Measurements from ENCODE around the gene MNAT1. TPM values are rescaled to one million over a fixed set of nuclear protein-coding genes. Genes with fewer than 3 reads are reported as not detected.

Gene MNAT1
- 10 to 100 TPM; 41.6 to 44.1 TPM for total RNA-seq

GRCh38 chr14:60734465-60735242 lies at the start of gene MNAT1:
Gene MNAT1, plus strand, starts transcription at chr14:60734761. Its CDS starts 102 bp downstream, at chr14:60734863.
- intact Hi-C loops (cut with micrococcal nuclease): no loop called here
- H3K4me1 Mint-ChIP-seq (ENCODE audit: low read depth): peaks cover 19% of the 10 kb centered on the region
- POLR2A ChIA-PET: no interaction called here
- peaks cover 12% of the 10 kb centered on the region for H3K27me3 Mint-ChIP-seq
- CTCF ChIA-PET: no interaction called here
- TF ChIP-seq, protein P1, sequence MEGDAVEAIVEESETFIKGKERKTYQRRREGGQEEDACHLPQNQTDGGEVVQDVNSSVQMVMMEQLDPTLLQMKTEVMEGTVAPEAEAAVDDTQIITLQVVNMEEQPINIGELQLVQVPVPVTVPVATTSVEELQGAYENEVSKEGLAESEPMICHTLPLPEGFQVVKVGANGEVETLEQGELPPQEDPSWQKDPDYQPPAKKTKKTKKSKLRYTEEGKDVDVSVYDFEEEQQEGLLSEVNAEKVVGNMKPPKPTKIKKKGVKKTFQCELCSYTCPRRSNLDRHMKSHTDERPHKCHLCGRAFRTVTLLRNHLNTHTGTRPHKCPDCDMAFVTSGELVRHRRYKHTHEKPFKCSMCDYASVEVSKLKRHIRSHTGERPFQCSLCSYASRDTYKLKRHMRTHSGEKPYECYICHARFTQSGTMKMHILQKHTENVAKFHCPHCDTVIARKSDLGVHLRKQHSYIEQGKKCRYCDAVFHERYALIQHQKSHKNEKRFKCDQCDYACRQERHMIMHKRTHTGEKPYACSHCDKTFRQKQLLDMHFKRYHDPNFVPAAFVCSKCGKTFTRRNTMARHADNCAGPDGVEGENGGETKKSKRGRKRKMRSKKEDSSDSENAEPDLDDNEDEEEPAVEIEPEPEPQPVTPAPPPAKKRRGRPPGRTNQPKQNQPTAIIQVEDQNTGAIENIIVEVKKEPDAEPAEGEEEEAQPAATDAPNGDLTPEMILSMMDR (IDR thresholded peaks at IDR 0.05): no peak
- ATAC-seq: peak; percentile 98
- H3K27ac Mint-ChIP-seq: peak within 1 kb of the TSS; percentile 89
- no peaks in the 10 kb centered on the region for H3K9me3 Mint-ChIP-seq
- peak; percentile 84 for DNase-seq
- peak within 1 kb of the TSS; percentile 93 for H3K4me3 Mint-ChIP-seq
- peaks cover 5% of the 10 kb centered on the region for H3K36me3 Mint-ChIP-seq (ENCODE audit: low read depth)

DNA sequence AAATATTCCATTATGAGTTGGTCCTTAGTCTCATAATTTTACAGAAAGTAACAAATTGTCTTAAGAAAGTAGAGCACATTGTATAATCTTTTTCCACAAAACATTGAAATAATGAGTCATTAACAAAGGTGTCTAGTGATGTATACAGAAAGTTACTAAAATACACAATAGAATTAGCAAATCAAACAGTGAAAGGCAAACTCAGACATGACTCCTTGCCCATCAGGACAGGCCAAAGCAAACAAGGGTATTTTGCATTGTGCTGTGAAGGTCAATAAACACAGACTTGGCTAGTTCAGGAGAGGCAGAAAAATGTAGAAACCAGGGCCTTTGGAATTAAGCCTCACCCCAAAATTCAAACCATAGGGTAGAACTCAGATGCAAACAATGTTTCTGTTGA lies 47.7 kb upstream of the MNAT1 start:
- Mint-ChIP-seq H3K27ac (no peak overlapping the region), H3K27me3 (peaks cover 15% of the 10 kb centered on the region), H3K36me3 (ENCODE audit: low read depth) (no peaks in the 10 kb centered on the region), H3K9me3 (no peaks in the 10 kb centered on the region), H3K4me3 (no peak overlapping the region), H3K4me1 (ENCODE audit: low read depth) (no peaks in the 10 kb centered on the region)
- DNase-seq (no peak), ATAC-seq (no peak)
- ChIA-PET CTCF (interaction anchor here (0.6 kb wide), 1 partner anchor 14 kb away, joined by 3 read pairs; no protein-coding TSS in a partner anchor), POLR2A (no interaction called here)
- intact Hi-C loops (cut with micrococcal nuclease): no loop called here
- TF ChIP-seq, protein P1 (IDR thresholded peaks at IDR 0.05): no peak

GRCh38 chr14:60691383-60692113 lies 43.0 kb upstream of the MNAT1 start:
- CTCF ChIA-PET: interaction anchor here (0.9 kb wide), 1 partner anchor 11 kb away, joined by 3 read pairs; no protein-coding TSS in a partner anchor
- H3K4me1 Mint-ChIP-seq (ENCODE audit: low read depth): no peaks in the 10 kb centered on the region
- no peak for DNase-seq
- no peak overlapping the region for H3K27ac Mint-ChIP-seq
- no peaks in the 10 kb centered on the region for H3K9me3 Mint-ChIP-seq
- intact Hi-C loops (cut with micrococcal nuclease): no loop called here
- POLR2A ChIA-PET: interaction anchor here (0.6 kb wide), 1 partner anchor 19 kb away, joined by 4 read pairs; no protein-coding TSS in a partner anchor
- H3K4me3 Mint-ChIP-seq: no peak overlapping the region
- TF ChIP-seq, protein P1 (IDR thresholded peaks at IDR 0.05): no peak
- no peak for ATAC-seq
- H3K36me3 Mint-ChIP-seq (ENCODE audit: low read depth): no peaks in the 10 kb centered on the region
- H3K27me3 Mint-ChIP-seq: peaks cover 9% of the 10 kb centered on the region

DNA sequence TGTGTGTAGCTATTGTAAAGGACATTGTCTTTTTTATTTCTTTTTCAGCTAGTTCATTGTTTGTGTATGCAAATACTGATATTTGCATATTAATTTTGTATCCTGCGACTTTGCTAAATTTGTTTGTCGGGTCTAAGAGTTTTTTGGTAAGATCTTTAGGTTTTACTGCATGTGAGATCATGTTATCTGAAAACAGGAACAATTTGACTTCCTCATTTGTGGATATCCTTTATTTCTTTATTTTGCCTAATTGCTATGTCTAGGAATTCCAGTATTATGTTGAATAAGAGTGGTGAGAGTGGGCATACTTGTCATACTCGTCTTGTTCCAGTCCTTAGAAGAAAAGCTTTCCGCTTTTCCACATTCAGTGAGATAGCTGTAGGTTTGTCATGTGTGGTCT lies 39.2 kb upstream of the MNAT1 start:
- TF ChIP-seq, protein P1 (IDR thresholded peaks at IDR 0.05): no peak
- peaks cover 3% of the 10 kb centered on the region for H3K9me3 Mint-ChIP-seq
- H3K36me3 Mint-ChIP-seq (ENCODE audit: low read depth): no peaks in the 10 kb centered on the region
- CTCF ChIA-PET: no interaction called here
- peaks cover 15% of the 10 kb centered on the region for H3K27me3 Mint-ChIP-seq
- no peak overlapping the region for H3K27ac Mint-ChIP-seq
- ATAC-seq (no peak), DNase-seq (no peak)
- POLR2A ChIA-PET: no interaction called here
- intact Hi-C loops (cut with micrococcal nuclease): no loop called here
- H3K4me3 Mint-ChIP-seq: no peak overlapping the region
- no peaks in the 10 kb centered on the region for H3K4me1 Mint-ChIP-seq (ENCODE audit: low read depth)

- TF ChIP-seq, protein P1 (IDR thresholded peaks at IDR 0.05): no peak
- Mint-ChIP-seq H3K36me3 (ENCODE audit: low read depth) (peaks cover 2% of the 10 kb centered on the region), H3K4me1 (ENCODE audit: low read depth) (no peaks in the 10 kb centered on the region), H3K9me3 (peaks cover 15% of the 10 kb centered on the region), H3K4me3 (no peak overlapping the region), H3K27me3 (peaks cover 15% of the 10 kb centered on the region), H3K27ac (no peak overlapping the region)
- CTCF ChIA-PET: no interaction called here
- intact Hi-C loops (cut with micrococcal nuclease): no loop called here
- no peak for ATAC-seq
- DNase-seq: no peak
- POLR2A ChIA-PET: no interaction called here
Measured at GRCh38 chr14:60700598-60700997, 34.0 kb upstream of the MNAT1 start.

Data from activated CD8-positive, alpha-beta T cell treated with anti-CD3 and anti-CD28 coated beads for 36 hours (primary cell).